GM18861 (cell line): Measurements from ENCODE around the gene RPGRIP1L.
A peak's percentile ranks its signal among the peaks of the same experiment; 100 is the strongest.

ENCODE experiments used
- ATAC-seq: cut with Tn5 transposase; IDR thresholded peaks from one replicate; pipeline ENCODE4 v1.9.1; 2021; ENCODE audit not compliant: unreplicated experiment

The RPGRIP1L gene

DNA sequence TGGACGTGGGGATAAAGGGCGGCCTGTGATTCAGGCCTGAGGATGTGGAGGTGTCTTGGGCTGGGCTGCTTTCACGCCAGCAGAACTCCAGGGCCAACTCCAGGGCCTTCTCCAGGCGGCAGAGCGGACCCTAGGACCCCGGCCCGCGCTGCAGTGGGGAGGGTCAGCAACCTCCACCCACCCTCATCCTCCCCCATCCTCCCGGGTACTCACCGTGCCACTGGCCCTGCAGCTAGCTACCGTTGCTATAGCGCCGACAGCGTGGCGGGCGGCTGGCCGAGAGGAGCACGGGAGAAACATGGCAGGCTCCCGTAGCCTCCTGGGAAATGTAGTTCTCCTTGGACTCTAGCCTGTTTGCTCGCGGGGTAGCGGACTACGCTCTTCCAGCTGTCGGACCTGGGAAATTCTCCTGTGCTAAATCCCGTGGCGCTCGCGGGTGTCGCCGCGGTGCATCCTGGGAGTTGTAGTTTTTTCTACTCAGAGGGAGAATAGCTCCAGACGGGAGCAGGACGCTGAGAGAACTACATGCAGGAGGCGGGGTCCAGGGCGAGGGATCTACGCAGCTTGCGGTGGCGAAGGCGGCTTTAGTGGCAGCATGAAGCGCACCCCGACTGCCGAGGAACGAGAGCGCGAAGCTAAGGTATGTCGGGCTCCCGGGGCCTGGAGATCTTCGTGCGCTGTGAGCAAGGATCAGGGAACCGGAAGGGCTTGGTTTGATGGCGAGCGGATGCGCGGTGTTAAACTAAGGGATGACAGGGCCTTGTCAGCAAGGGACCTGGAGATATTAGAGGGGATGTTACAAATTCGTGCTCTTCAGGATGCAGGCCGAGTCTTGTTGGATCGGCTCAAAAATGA lies at the start of gene RPGRIP1L, which contains the start of gene FTO:
RPGRIP1L (minus strand) TSS at position 270 of the 855 bp plus-strand sequence. CDS start 3,136 bp downstream, outside the sequence.
FTO (plus strand) TSS at position 567 of the 855 bp plus-strand sequence.
- ATAC-seq, result peak; percentile 99

DNA sequence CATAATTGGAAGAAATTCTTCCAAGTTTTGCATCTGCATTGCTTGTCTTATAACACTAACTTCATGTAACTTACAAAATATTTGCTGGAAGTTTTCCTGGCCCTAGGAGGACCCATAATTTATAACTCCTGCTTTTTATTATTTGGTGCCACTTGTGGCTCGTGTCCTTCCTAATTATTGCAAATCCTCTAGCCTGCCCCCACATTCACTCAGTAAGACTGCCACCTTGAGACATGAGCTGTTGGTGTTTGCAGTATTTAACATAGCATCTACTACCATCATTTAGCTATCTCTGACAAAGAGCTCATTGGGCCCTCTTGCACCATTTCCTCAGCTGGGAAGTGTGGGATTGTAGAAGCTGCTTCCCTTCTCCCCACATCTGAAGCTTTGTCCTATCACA lies 49.8 kb upstream of the RPGRIP1L start:
- no peak for ATAC-seq

DNA sequence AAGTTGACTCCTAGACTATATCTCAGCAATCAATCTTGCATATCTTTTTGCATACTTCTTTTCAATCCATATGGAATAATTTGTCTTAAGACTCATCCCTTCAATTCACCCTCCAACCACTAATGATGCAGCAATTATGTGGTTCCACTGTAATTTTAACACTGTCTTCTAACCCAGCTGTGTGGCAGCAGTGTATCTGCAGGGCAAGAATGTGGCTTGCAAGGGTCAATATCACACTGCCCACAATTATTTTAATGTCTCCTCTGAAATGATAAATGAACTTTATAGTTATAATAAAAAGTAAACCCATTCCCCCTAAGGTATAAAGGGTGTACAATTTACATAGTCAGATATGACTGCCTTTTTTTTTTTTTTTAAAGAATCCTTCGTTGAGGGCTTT lies 48.9 kb upstream of the RPGRIP1L start:
- no peak for ATAC-seq

DNA sequence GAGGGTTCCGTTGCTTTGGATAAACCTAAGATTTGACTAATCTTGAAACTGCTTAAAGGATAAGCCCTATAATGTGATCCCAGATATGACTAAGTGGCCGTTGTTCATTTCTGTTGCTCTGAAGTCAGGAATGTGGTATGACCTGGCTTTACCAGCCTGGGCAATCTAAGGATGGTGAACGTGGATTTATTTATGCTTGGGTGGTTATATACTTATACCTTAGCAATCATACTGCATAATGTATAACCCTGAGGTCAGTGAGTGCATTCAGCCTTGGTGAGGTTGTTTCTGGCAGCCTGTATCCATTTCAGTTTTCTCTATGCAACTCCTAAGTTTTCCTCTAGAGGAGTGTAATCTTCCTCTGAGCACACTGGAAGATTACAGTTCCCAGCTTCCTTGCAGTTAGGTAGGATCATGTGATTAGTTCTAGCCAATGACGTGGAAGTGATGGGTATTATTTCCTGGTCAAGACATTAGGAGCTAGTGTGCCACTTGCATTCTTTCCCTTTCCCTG lies 42.2 kb upstream of the RPGRIP1L start:
- ATAC-seq, result no peak

DNA sequence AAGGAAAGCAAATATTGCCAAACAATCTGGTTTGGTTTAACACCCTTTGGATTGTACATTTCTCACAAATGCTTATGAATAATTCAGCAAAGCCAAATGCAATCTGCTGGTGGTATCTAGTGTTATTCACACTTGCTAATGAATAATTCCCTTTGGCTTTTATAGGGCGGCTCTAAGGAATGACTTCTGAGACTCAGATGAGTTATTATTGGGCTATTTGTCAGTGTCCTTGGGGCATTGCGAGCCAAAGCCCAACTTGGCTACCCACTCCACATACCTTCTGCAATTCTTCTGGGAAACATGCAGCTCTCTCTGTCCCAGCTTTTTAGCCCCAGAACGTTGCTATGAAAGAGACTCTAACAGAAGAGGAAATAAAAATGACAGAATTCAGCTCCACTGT lies 41.4 kb upstream of the RPGRIP1L start:
- no peak for ATAC-seq

DNA sequence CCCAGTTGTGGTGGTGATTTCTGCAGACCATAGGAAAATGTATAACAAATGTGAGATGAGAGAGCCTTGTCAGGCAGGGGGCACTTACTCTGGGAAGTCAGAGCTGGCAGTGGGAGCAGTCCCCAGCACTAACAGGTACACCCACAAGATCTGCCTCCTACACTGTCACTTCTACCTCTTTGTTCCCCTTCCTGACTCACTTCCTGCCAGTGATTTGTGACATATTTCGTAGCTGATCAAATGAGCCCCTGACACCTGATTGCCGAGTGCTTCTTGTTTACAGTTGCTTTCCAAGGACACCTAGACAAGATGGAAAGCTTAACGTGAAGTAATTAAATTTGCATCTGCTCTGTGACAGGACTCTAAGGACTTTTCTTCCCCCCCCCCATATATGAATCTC lies 40.8 kb upstream of the RPGRIP1L start:
- ATAC-seq, result peak; percentile 45

DNA sequence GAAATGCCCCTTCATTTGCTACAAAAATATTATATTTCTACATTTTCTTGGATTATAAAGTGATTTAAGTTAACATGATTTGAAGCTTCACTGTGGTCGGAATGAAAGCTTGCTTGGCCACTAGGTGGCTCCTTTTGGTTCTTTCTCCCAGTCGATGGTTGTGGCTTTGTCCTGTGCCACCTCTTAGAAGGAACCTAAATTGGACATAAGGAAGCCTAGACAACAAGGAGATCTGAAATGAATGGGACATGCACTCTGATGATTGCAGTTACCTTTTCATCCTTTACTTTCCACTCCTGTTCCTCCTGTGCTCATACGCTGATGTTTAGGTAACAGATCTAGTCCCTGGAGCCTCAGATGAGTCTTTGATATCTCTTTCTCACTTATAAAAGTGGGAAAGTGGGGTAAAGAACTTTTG lies 39.5 kb upstream of the RPGRIP1L start:
- no peak for ATAC-seq

DNA sequence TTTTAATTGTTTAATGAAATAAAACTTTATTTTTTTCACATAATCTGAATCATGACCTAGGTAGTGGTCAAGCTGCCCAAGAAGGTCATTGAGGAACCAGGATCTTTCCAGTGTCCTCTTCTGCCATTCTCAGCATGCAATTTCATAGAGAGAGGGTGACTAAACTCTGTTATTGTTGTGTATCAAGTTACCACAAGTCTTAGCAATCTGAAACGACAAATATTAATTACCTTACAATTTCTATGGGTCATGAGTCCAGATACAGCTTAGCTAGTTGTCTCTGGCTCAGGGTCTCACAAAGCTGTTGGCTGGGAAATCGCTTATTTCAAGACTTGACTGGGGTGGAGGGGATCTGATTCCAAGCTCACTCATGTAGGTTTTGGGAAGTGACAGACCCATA lies 37.9 kb upstream of the RPGRIP1L start:
- ATAC-seq, result no peak

DNA sequence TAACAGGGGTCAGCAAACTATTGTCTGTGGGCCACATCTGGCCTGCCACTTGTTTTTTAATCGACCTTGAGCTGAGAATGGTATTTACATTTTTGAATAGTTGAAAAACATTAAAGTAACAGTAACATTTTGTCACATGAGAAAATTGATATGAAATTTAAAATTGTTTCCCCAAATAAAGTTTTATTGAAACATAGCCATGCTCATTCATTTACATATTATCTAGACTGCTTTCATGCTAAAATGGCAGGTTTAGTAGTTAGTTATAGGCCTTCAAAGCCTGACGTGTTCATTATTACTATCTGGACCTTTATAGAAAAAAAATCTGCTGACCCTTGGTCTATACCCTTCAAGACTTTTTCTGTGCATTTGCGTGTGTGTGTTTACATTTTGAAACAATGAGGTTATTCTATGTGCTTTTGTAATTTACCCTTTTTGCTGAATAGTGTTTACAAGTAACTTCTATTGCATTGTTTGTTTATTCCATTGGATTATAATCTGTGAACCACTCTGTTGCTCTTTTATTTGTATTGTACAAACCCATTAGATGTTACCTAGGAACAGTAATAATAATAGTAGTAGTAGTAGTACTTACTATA lies 37.4 kb upstream of the RPGRIP1L start:
- no peak for ATAC-seq

DNA sequence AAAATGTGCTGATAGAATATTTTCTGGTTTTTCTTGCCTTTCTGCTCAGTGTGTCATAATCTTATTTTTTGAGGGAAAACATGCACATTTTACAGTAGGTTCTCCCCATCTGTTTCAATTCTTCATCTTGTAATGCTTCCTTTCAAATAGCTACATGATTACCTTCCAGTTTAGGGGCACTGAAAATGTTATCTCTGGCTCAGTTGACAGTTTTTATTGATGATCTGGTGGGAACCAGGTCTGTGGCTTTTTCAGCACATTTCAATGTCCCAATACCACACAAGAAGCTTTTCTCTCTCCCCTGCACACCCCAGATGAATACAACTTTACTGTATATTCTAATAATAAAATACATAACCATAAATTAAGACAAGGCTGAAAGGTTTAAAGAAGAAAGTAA lies 36.8 kb upstream of the RPGRIP1L start:
- ATAC-seq, result no peak

DNA sequence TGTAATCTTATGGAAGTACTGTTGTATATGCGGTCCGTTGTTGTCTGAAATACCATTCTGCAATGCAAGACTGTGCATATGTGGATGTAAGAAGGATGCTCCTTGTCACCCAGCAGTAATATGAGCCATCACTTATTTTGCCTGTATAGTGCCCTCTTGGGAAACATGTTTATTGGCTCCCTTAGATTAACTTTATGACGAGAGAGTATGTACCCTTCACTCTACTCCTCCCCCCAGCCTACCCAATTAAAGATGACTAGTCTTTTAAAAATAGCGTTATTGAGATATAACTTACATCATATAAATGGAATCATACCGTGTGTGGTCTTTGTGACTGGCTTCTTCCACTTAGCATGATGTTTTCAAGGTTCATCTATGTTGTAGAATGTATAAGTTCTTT lies 33.9 kb upstream of the RPGRIP1L start:
- no peak for ATAC-seq

DNA sequence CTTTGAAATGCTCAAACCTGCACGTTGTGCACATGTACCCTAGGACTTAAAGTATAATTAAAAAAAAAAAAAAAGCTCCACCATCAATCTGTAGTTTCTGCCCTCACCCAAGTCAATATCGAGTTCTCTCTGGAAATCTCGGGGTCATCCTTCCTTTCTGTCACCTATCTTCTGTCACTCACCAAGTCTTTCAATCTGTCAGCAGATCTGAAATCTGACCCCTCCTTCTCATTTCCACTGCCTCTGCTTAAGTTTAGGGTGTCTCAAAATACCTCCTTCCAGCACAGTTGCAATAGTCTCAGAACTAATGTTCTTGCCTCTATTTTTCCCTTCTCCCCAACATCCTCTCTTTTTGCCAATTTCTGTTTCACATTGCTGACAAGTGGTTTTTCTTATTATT lies 32.6 kb upstream of the RPGRIP1L start:
- no peak for ATAC-seq

DNA sequence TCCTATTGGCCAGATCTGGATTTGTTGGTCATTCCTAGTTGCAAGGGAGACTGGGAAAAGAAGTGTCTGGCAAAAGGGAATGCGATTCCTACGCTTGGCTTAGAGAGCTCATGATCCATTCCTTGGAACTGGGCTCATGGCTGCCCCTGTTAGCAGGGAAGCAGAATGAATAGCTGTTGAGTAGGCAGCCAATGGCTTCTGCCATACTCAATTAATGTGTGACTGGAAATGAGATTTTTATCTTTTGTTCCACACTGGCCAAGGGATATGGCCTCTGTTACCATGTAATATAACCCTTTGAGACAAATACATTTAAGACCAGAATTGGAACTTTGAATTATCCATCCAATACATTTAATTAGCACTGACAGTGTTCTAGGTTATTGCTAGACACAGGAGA lies 31.2 kb upstream of the RPGRIP1L start:
- ATAC-seq, result no peak

DNA sequence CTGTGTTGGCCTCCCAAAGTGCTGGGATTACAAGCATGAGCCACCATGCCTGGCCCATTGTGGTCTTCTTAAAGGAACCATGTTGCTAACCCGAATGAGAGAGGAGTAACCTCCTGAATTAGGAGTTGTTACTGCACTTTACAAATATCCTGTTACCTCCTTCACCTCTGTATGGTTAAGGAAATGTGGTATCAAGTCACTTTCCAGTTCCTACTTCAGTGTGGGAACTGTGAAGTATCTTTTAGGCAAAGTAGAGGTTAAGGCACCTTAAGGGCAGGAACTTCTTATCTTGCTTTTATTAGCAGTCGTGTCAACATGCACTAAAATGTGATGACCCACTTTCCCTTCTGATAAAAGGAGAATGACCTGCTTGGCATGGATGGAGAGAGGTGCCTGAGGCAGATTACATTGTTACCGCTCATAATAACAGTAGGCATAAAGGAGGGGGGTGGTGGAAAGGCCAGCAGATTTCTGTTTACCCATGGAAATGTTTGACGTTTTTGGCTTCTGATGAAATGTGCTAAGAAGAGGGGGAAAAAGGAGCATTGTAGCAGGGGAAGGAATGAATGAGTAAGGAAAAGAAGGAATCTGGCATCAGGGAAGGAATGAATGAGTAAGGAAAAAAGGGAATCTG lies 28.8 kb upstream of the RPGRIP1L start:
- no peak for ATAC-seq

DNA sequence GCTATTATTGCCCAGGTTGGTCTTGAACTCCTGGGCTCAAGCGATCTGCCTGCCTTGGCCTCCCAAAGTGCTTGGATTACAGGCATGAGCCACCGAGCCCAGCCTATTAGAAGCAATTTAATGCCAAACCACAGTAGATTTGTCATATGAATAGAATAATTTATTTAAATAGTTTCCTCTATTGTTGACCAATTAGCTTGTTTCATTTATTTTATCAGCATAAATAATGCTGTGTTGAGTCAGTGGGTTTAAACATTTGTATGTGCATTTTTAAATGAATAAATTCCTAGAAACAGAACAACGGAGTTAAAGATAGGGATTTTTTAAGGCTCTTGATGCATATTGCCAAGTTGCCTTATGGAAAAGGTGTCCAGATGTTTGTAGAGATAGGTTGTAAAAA lies 27.0 kb upstream of the RPGRIP1L start:
- no peak for ATAC-seq

DNA sequence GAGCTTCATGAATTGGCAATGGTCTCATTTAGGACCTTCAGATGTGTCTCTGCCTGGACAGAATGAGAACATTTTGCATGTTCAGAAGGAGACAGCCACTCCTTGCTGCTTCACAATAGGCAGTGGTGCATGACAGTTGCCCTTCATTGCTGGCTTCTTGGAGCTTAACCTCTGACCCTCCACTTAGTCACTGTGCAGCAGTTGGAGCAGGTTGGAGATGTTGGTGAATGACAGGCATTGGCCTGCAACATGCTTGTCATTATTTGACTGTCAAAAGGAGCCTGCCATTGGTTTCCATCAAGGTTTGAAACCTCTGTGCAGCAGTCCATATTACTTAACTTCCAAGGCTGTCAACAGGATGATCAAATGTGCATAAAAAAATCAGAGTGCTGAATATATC lies 23.0 kb upstream of the RPGRIP1L start:
- ATAC-seq, result no peak

DNA sequence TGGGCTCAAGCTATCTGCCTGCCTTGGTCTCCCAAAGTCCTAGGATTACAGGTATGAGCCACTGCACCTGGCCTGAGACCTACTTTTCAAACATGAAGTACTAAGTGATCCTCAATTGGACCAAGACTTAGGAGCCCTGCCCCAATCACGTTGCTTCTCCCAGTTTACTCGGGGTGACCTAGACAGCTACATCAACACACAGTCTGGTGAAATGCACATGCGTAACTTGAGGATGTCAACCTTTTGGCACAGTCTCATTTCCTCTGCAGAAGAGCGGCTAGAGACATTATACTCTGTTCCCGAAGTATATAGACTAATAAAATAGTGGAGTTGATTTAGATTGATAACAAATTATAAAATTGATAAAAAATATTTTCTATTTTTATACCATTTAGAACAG lies 17.4 kb upstream of the RPGRIP1L start:
- no peak for ATAC-seq

DNA sequence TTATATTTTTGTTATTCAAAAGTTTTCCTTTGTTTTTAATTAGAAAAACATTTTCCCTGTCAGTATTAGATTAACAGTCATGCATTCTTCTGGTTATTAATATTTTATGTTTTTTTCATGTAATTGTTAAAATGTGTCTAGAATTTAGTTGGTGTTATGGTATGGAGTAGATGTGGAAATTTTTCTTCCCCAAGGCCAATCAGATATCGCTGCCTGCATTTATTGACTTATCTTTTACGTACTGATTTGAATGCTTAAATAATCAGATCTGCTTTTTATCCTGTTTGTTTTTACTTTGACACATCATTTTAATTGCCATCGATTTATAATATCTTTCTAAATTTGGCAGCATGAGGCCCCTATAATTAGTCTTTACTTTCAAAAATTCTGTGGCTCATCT lies 13.9 kb upstream of the RPGRIP1L start:
- ATAC-seq, result no peak

DNA sequence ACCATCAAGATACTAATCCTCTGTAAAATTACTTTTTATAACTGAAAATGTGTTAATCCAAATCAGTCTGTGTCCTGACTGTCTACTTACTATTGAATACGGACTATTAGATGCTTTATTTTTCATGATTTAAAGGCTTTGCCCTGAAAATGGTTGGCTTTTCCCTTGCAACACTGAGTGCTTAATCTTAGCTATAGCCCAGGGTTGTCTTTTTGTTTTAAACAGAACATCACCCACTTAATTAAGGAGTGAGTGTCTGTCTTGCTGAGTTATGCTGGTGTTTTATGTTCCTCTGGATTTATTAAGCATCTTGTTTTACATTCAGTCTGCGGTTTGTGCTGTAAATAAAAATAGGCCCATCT lies 11.3 kb upstream of the RPGRIP1L start:
- ATAC-seq, result no peak

DNA sequence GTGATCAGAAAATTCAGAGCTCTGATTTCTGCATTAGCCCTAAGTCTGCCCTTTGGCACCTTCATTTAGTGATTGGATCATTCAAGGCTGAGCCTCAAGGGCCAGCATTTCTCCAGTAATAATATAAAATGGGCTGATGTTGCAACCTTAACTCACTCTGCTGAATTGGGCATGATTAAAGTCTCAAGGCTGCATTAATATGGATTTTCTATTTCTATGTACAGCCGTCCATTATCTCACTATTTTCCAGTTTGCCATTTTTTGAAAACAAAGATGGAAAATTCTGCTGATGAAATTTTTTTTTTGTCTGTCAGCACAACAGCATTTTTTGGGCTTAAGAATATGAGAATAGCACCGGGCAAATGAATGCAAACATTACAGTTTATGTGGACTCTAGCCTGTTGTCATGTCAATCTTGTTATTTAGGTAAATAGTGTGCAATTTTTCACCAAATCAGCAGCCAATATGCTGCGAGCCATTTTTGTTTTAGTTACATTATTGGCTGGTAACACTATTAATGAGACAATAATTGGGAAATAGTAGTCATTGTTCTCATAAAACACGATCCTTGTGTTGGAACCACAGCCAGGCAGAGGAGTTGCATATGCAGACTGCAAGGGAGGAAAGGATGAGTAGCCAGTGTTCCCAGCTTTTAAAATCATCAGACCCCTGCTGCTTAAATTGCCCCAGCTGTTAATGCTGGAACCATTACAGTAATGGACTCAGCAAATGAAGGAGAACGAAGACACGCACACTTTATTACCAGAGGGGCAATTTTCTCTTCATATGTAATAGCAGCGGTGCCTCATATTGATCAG lies 10.8 kb upstream of the RPGRIP1L start:
- ATAC-seq, result no peak
